Thyroid gland (tissue), 4 donors: ENCODE data around the gene FBXO30.

Source experiments
- CTCF ChIP-seq, 6 experiments: fragments of 200-600 bp in 3 of 6; fragments of 450-650 bp in 3 of 6; sonication (generic) in 3 of 6; IDR thresholded peaks; one replicate each; pipeline ENCODE4 v1.5.1; 2016 to 2019; ENCODE audit warnings: antibody characterized with exemption in 6 of 6, mild to moderate bottlenecking in 2 of 6, inconsistent platforms in 1 of 6, moderate library complexity in 1 of 6
- POLR2A ChIP-seq, 2 donors: fragments of 450-650 bp; IDR thresholded peaks; one replicate each; pipeline ENCODE4 v1.6.1; 2017; ENCODE audit warnings: antibody characterized with exemption in 2 of 2, mild to moderate bottlenecking in 2 of 2, moderate library complexity in 1 of 2

GRCh38 chr6:145860562-145860961, 46.0 kb upstream of the FBXO30 start:
- no peak for TF ChIP-seq CTCF (IDR thresholded peaks at IDR 0.05)
- no peak for TF ChIP-seq POLR2A (IDR thresholded peaks at IDR 0.05)
